GM20431 (cell line): ENCODE data around the gene RRN3.
"Not testable (repeated sequence)": the region's sequence is repeated elsewhere in the genome, so short reads cannot be mapped to it uniquely, and the experiment has no call there.

Experiments used
- in situ Hi-C: fragments of 300-500 bp; cut with MseI, MboI; formaldehyde crosslinking; loops from one replicate; pipeline ENCODE4 v1.15.0; 2020; ENCODE audit warnings: low sequenced_read_pairs; ENCODE audit not compliant: unreplicated experiment

RRN3 gene

DNA sequence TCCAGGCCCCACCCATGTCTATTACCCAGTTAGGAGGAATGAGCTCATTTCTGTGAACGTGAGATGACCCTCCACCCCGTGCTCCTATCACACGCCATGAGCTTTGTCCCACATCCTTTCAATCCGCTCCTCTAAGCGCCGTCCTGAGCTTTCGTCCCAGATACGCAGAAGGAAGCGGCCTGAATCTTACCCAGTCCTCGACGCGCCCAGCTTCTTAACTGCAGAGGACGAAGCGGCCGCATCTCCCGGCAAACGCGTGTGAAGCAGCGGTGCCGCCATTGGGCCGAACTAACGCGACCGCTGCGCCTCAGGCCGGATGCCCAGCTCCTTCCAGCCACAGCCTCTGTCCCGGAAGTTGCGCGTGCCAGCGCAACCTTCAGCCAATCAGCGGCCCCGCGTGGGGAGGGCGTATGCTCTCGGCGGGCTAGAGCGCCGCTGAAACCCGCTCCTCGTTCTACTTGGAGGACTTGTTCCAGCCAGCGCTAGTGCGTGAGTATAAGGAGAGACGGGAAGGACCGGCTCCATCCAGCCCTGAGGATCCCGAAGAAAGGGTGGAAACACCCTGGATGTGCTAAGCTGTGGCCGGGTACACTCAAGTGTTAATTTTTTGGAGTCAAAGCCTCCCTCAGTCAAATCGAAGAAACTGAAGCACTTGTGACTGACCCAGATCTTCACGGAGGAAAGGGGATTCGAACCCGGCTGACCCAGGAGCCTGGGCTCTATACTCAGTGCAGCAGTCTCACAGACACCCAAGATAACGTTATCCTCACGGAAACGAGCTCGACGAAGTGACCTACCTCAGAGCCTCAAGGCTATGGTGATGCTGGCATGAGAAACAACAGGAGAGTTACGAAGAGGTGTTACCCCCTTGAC, at the start of gene RRN3:
Gene RRN3 (minus strand): TSS at position 318 of the 873 bp plus-strand sequence. CDS start 39 bp downstream, at position 279.
- in situ Hi-C loops, result not testable (repeated sequence)

GRCh38 chr16:15143601-15144091, 49.6 kb upstream of the RRN3 start:
- in situ Hi-C loops, result not testable (repeated sequence)

- in situ Hi-C loops, result not testable (repeated sequence)
Observed at GRCh38 chr16:15142891-15143600, 49.0 kb upstream of the RRN3 start.

DNA sequence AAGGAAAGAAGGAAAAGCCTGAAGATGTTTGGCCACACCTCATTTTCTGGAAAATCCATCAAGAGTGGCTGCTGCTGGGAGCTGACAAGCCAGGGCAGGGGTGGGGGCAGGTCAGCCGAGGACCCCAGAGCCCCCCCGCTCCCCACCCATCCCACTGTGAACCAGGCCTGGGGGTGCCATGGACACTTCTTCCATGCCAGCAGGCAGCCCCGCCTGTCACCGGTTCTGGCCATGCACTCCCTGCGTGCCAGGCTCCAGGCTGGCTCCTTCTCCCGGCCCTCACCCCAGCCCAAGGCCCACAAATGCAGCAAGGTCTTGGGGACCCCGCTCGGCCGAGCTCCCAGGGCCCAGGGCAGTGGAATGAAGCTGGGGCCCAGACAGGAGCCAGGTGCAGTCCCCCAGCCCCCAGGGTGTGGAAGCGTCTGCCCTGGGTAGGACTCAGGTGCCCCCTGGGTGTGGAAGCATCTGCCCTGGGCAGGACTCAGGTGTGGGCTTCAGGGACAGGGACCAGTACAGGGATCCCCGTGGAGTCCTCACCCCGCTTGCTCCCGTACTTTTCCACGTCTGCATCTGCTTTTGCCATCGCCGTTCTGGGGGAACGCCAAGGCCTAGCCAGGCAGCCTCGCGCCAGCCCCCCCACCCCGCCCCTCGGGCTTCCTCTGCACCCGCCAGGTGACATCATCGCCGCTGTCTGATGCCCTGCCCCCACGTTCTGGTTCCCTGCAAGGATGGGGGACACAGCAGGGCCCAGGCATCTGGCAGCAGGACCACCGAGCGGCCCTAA, 48.2 kb upstream of the RRN3 start:
- in situ Hi-C loops, result not testable (repeated sequence)

GRCh38 chr16:15141586-15141985, 47.5 kb upstream of the RRN3 start:
- in situ Hi-C loops, result no loop called here

GRCh38 chr16:15140444-15141365, 46.6 kb upstream of the RRN3 start:
- in situ Hi-C loops, result not testable (repeated sequence)

- in situ Hi-C loops, result not testable (repeated sequence)
Observed at GRCh38 chr16:15137514-15137913, 43.4 kb upstream of the RRN3 start.

GRCh38 chr16:15135483-15136360, 41.6 kb upstream of the RRN3 start:
- in situ Hi-C loops, result not testable (repeated sequence)

GRCh38 chr16:15134752-15135482, 40.8 kb upstream of the RRN3 start:
- in situ Hi-C loops, result not testable (repeated sequence)

DNA sequence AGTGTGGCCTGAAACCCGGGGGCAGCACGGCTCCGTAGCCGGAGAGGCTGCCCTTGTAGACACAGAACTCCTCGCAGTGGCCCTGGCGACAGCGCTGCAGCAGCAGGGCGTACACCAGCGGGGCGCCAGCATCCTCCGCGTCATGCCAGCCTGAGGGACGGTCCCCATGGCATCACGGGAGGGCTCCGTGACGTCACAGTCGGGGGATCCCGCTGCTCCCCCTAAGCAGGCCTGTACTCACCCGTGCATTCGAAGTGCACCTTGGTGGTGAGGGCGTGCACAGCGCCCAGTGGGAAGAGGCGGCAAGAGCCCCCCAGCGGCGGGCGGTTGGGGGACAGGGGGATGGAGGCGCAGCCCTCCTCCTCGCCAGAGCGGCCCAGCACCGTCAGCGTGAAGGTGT, 39.5 kb upstream of the RRN3 start:
- in situ Hi-C loops, result not testable (repeated sequence)

- in situ Hi-C loops, result not testable (repeated sequence)
Observed at GRCh38 chr16:15132719-15133428, 38.8 kb upstream of the RRN3 start.

DNA sequence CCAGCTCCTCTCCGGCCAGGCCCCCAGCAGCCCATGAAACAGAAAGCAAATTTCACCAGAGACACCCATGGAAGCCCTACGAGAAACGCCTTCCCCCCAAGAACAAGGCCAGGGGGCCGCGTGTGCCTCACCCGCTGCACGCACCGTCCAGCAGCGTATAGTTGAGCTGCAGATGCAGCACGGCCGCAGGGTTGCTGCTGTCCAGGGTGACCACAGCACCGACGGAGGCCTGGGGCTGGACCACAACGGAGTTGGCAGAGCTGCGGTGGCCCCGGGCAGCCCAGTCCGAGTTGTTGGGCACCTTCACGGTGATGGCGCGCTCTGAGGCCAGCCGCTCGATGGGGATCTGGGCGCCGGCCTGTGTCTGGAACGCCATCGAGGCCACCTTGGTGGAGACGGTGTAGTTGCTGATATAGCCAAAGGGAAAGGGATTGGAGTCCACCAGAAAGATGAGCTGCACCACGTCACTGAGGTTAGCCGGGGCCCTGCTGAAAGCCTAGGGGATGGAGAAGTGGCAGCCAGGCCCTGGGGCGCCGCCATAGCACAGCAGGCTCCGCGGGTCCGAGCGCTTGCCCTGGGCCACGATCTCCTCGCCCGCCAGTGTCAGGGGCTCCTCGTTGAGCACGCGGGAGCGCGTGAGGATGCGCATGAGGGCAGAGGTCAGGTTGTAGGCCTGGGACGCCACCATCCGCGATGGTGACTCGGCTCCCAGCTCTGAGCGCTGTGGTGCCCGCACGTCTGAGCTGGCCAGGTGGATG, 37.0 kb upstream of the RRN3 start:
- in situ Hi-C loops, result not testable (repeated sequence)

- in situ Hi-C loops, result not testable (repeated sequence)
Observed at GRCh38 chr16:15130256-15130932, 36.3 kb upstream of the RRN3 start.

- in situ Hi-C loops, result not testable (repeated sequence)
Observed at GRCh38 chr16:15127641-15128425, 33.8 kb upstream of the RRN3 start.

GRCh38 chr16:15100372-15100987, 6.4 kb upstream of the RRN3 start:
- in situ Hi-C loops, result not testable (repeated sequence)
